Adrenal gland (tissue), 12 donors: ENCODE measurements around the gene CNIH2. TPM values are rescaled to one million over a fixed set of nuclear protein-coding genes. Genes with fewer than 3 reads are reported as not detected.

Experiments used
- DNase-seq, 7 donors: peaks; one replicate each; pipeline ENCODE4 v3.0.0-alpha.2; 2019 to 2020
- H3K27ac ChIP-seq, 5 donors: fragments of 200-600 bp; sonication (generic) in 4 of 5; 1 replicate in 3 of 5; 2 replicates in 2 of 5; pipeline versions ENCODE4 v1.5.1 to v1.8.0; 2016 to 2020; ENCODE audit warnings: mild to moderate bottlenecking in 1 of 5
- H3K27me3 ChIP-seq: fragments of 200-600 bp; 2 replicates; pipeline ENCODE4 v1.8.0; 2021
- H3K36me3 ChIP-seq, 2 donors: fragments of 200-600 bp; replicated peaks in 1 of 2; 1 replicate in 1 of 2; 2 replicates in 1 of 2; pipeline versions ENCODE4 v1.5.1 to v1.8.0; 2018 to 2022
- H3K4me1 ChIP-seq, 2 donors: fragments of 200-600 bp; replicated peaks in 1 of 2; 1 replicate in 1 of 2; 2 replicates in 1 of 2; pipeline versions ENCODE4 v1.5.1 to v1.8.0; 2018 to 2021
- H3K4me3 ChIP-seq, 4 donors: fragments of 200-600 bp; sonication (generic) in 3 of 4; one replicate each; pipeline ENCODE4 v1.5.1; 2016 to 2018
- H3K9me3 ChIP-seq, 3 donors: fragments of 200-600 bp; sonication (generic) in 1 of 3; replicated peaks in 1 of 3; 1 replicate in 2 of 3; 2 replicates in 1 of 3; pipeline versions ENCODE4 v1.5.1 to v1.8.0; 2016 to 2021
- POLR2A ChIP-seq, 2 donors: fragments of 450-650 bp; IDR thresholded peaks; one replicate each; pipeline ENCODE4 v1.6.1; 2017; ENCODE audit warnings: antibody characterized with exemption in 2 of 2, mild to moderate bottlenecking in 2 of 2, moderate library complexity in 1 of 2
- WGBS, 4 donors: extraction: QIAGEN DNeasy Blood & Tissue Kit in 2 of 4; methylation state at CpG; one replicate each; pipeline versions ENCODE4 v1.1.5 to v1.1.7; 2013 to 2017; 5-methylcytosine and 5-hydroxymethylcytosine counted together
- intact Hi-C, 2 donors: fragments of 100-400 bp; cut with DNase I; formaldehyde crosslinking; loops; one replicate each; pipeline versions ENCODE4 v1.14.1 to v1.15.0; 2022 to 2023
- polyA plus RNA-seq, 3 donors: library from polyadenylated mRNA; stranded (reverse); fragments of 200-250 nt in 2 of 3; fragments of 350-450 nt in 1 of 3; fragmentation: Illumina TruSeq in 1 of 3; extraction: RNeasy Lipid Tissue Mini Kit (QIAGEN cat#74804) in 1 of 3; gene quantifications; one replicate each; pipeline ENCODE4 v1.2.3, GENCODE V29; 2013 to 2014
- total RNA-seq, 9 donors: library from RNA; depleted of rRNA in 4 of 9; stranded (reverse); fragments of >200 nt in 4 of 9; fragments of 120-200 nt in 1 of 9; fragmentation: NEBNext Ultra II Directional in 1 of 9; extraction: Animal tissue kit (Norgen Biotek cat#: 25700) in 1 of 9; gene quantifications; one replicate each; pipeline versions ENCODE4 v1.1.0 to v1.2.4, GENCODE V29; 2013 to 2023
- TF ChIP-seq, protein P1 (sequence below), 6 experiments: fragments of 450-650 bp in 4 of 6; fragments of 200-600 bp in 2 of 6; sonication (generic) in 1 of 6; IDR thresholded peaks; 1 replicate in 5 of 6; 2 replicates in 1 of 6; pipeline versions ENCODE4 v1.5.1 to v1.8.0; 2016 to 2021; ENCODE audit warnings: antibody characterized with exemption in 6 of 6, mild to moderate bottlenecking in 2 of 6, moderate library complexity in 1 of 6
- donor health status: healthy with polysubstance abuse.
- donor health status: Bipolar disorder and iron deficiency.
- donor health status: DM: yes; HTN: yes; CAD: no.
- donor health status: DM: no; HTN: no; CAD: no.
- donor health status: DM: no; HTN: no; CAD: no.
- donor health status: DM: yes; HTN: yes; CAD: no.

CNIH2 gene
- total and polyA plus RNA-seq, 12 donors = 0.55 to 13.4 (median 2.9) TPM; not detected in 2

GRCh38 chr11:66262696-66263095 is 15.3 kb upstream of the CNIH2 start:
- TF ChIP-seq, protein P1, sequence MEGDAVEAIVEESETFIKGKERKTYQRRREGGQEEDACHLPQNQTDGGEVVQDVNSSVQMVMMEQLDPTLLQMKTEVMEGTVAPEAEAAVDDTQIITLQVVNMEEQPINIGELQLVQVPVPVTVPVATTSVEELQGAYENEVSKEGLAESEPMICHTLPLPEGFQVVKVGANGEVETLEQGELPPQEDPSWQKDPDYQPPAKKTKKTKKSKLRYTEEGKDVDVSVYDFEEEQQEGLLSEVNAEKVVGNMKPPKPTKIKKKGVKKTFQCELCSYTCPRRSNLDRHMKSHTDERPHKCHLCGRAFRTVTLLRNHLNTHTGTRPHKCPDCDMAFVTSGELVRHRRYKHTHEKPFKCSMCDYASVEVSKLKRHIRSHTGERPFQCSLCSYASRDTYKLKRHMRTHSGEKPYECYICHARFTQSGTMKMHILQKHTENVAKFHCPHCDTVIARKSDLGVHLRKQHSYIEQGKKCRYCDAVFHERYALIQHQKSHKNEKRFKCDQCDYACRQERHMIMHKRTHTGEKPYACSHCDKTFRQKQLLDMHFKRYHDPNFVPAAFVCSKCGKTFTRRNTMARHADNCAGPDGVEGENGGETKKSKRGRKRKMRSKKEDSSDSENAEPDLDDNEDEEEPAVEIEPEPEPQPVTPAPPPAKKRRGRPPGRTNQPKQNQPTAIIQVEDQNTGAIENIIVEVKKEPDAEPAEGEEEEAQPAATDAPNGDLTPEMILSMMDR (IDR thresholded peaks at IDR 0.05) = no peak
- intact Hi-C loops = no loop called here
- peaks cover 4 to 14% of the 10 kb centered on the region in 2 donors for H3K4me1 ChIP-seq
- 80 to 95% (median 93%) methylated on average over 1 to 12 of the region's 12 CpGs; no CpG with 5 or more reads in 1 of the 4 donors for WGBS, 4 donors
- H3K36me3 ChIP-seq = peaks cover 0 to 19% of the 10 kb centered on the region in 2 donors
- no peak for DNase-seq
- H3K9me3 ChIP-seq = no peaks in the 10 kb centered on the region
- H3K4me3 ChIP-seq = no peak overlapping the region
- no peak overlapping the region for H3K27ac ChIP-seq
- no peaks in the 10 kb centered on the region for H3K27me3 ChIP-seq

- peaks cover 0 to 19% of the 10 kb centered on the region in 2 donors for H3K36me3 ChIP-seq
- TF ChIP-seq, protein P1 (IDR thresholded peaks at IDR 0.05) = no peak
- TF ChIP-seq POLR2A (IDR thresholded peaks at IDR 0.05) = no peak
- no peaks in the 10 kb centered on the region for H3K9me3 ChIP-seq
- intact Hi-C loops = no loop called here
- WGBS, 4 donors = 90 to 94% (median 93%) methylated on average over 2 to 4 of the region's 4 CpGs
- DNase-seq = no peak
- no peak overlapping the region for H3K4me3 ChIP-seq
- H3K4me1 ChIP-seq = peaks cover 4 to 19% of the 10 kb centered on the region in 2 donors
- no peaks in the 10 kb centered on the region for H3K27me3 ChIP-seq
- H3K27ac ChIP-seq = no peak overlapping the region
Measured at GRCh38 chr11:66263231-66263630, 14.7 kb upstream of the CNIH2 start.

DNA sequence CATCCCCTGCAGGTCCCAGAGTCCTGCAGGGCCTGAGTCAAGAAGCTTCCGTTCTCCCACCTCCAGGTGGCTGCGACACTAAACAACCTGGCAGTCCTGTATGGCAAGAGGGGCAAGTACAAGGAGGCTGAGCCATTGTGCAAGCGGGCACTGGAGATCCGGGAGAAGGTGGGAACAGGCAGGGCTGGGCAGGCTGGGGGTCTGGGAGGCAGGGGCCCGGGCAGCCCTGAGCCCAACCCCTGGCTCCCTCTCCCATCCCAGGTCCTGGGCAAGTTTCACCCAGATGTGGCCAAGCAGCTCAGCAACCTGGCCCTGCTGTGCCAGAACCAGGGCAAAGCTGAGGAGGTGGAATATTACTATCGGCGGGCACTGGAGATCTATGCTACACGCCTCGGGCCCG is 14.2 kb upstream of the CNIH2 start:
- peaks cover 0 to 19% of the 10 kb centered on the region in 2 donors for H3K36me3 ChIP-seq
- 94 to 98% (median 96%) methylated on average over 9 to 10 of the region's 10 CpGs for WGBS, 4 donors
- intact Hi-C loops = no loop called here

GRCh38 chr11:66264383-66264782 is 13.6 kb upstream of the CNIH2 start:
- intact Hi-C loops = no loop called here
- Histone ChIP-seq H3K4me3 (no peak overlapping the region), H3K9me3 (no peaks in the 10 kb centered on the region), H3K4me1 (peaks cover under 1 to 13% of the 10 kb centered on the region in 2 donors), H3K27ac (no peak overlapping the region), H3K36me3 (peaks cover 0 to 19% of the 10 kb centered on the region in 2 donors), H3K27me3 (no peaks in the 10 kb centered on the region)
- no peak for DNase-seq
- TF ChIP-seq, protein P1 (IDR thresholded peaks at IDR 0.05) = no peak
- TF ChIP-seq POLR2A (IDR thresholded peaks at IDR 0.05) = no peak
- WGBS, 4 donors = 91 to 94% (median 92%) methylated on average over 7 to 8 of the region's 8 CpGs

More for the DNA sequence above, 14.2 kb upstream of the CNIH2 start:
- no peak overlapping the region for H3K4me3 ChIP-seq
- H3K4me1 ChIP-seq = peaks cover 0 to 13% of the 10 kb centered on the region in 2 donors
- H3K27ac ChIP-seq = no peak overlapping the region
- no peaks in the 10 kb centered on the region for H3K9me3 ChIP-seq
- no peak for DNase-seq
- TF ChIP-seq, protein P1 (IDR thresholded peaks at IDR 0.05) = no peak
- no peak for TF ChIP-seq POLR2A (IDR thresholded peaks at IDR 0.05)
- H3K27me3 ChIP-seq = no peaks in the 10 kb centered on the region
